CD4-positive, alpha-beta memory T cell (primary cell): ENCODE measurements around the gene ALG9. TPM values are rescaled to one million over a fixed set of nuclear protein-coding genes. Genes with fewer than 3 reads are reported as not detected.

ENCODE experiments used
- CTCF ChIA-PET: fragments of 350-600 bp; sonication (Branson Sonifier 250); formaldehyde crosslinking; loops from one replicate; lab custom pipeline; 2021; ENCODE audit warnings: inconsistent platforms; ENCODE audit not compliant: partially characterized antibody; lab: Charles Lee
- POLR2A ChIA-PET: fragments of 350-600 bp; sonication (Branson Sonifier 250); formaldehyde crosslinking; loops from one replicate; lab custom pipeline; 2021; ENCODE audit not compliant: partially characterized antibody; lab: Charles Lee
- DNase-seq, 5 donors: peaks; one replicate each; pipeline versions ENCODE4 v3.0.0 to v3.0.0-alpha.2; 2020 to 2022; ENCODE audit warnings: mixed read lengths in 1 of 5
- H3K27ac ChIP-seq: one replicate; pipeline ENCODE4 v1.7.0; 2013; ENCODE audit warnings: low read depth, low read length
- H3K27me3 ChIP-seq: 2 replicates; pipeline ENCODE4 v1.7.0; 2013; ENCODE audit warnings: mild to moderate bottlenecking, low read length, moderate library complexity; ENCODE audit not compliant: insufficient read depth
- H3K36me3 ChIP-seq: 2 replicates; pipeline ENCODE4 v1.7.0; 2013; ENCODE audit warnings: mild to moderate bottlenecking, low read length, moderate library complexity; ENCODE audit not compliant: insufficient read depth
- H3K4me1 ChIP-seq: 2 replicates; pipeline ENCODE4 v1.7.0; 2013; ENCODE audit warnings: mild to moderate bottlenecking, low read length, moderate library complexity; ENCODE audit not compliant: insufficient read depth
- H3K4me3 ChIP-seq, 2 donors: one replicate each; pipeline ENCODE4 v1.7.0; 2013; ENCODE audit warnings: low read length in 2 of 2, mild to moderate bottlenecking in 1 of 2
- H3K9me3 ChIP-seq, 2 donors: one replicate each; pipeline ENCODE4 v1.7.0; 2013; ENCODE audit warnings: low read length in 2 of 2, control low read depth in 1 of 2; ENCODE audit not compliant: control insufficient read depth in 1 of 2
- H3K27ac Mint-ChIP-seq, 7 donors: one replicate each; pipeline ENCODE4 v1.8.0; 2020 to 2021; ENCODE audit warnings: mixed read lengths in 7 of 7, mild to moderate bottlenecking in 6 of 7, inconsistent platforms in 3 of 7, moderate library complexity in 3 of 7
- H3K27me3 Mint-ChIP-seq, 2 donors: one replicate each; pipeline ENCODE4 v1.8.0; 2020 to 2021; ENCODE audit warnings: mixed read lengths in 2 of 2
- H3K36me3 Mint-ChIP-seq, 2 donors: one replicate each; pipeline ENCODE4 v1.8.0; 2020 to 2021; ENCODE audit warnings: mixed read lengths in 2 of 2, inconsistent platforms in 1 of 2, mild to moderate bottlenecking in 1 of 2
- H3K4me1 Mint-ChIP-seq, 4 donors: one replicate each; pipeline ENCODE4 v1.8.0; 2020 to 2021; ENCODE audit warnings: mixed read lengths in 4 of 4, mild to moderate bottlenecking in 1 of 4
- H3K4me3 Mint-ChIP-seq, 8 donors: one replicate each; pipeline ENCODE4 v1.8.0; 2020 to 2021; ENCODE audit warnings: mixed read lengths in 8 of 8, mild to moderate bottlenecking in 7 of 8, moderate library complexity in 6 of 8, inconsistent platforms in 3 of 8
- H3K9me3 Mint-ChIP-seq, 8 donors: one replicate each; pipeline ENCODE4 v1.8.0; 2020 to 2021; ENCODE audit warnings: mixed read lengths in 8 of 8, mild to moderate bottlenecking in 5 of 8, inconsistent platforms in 3 of 8, moderate library complexity in 1 of 8
- intact Hi-C: fragments of 100-400 bp; cut with micrococcal nuclease; formaldehyde crosslinking; loops from one replicate; pipeline ENCODE4 v1.15.1; 2023
- polyA plus RNA-seq, 2 donors: library from polyadenylated mRNA; unstranded; fragments of 300-500 nt; fragmentation: Illumina TruSeq; gene quantifications; one replicate each; pipeline ENCODE4 v1.2.3, GENCODE V29; 2021
- total RNA-seq, 2 experiments: library from RNA; stranded (reverse); gene quantifications; one replicate each; pipeline ENCODE4 v1.2.3, GENCODE V29; 2021

The ALG9 gene
- total and polyA plus RNA-seq, 4 experiments from 2014 or later = 8.6 to 28.3 (median 21.2) TPM

DNA sequence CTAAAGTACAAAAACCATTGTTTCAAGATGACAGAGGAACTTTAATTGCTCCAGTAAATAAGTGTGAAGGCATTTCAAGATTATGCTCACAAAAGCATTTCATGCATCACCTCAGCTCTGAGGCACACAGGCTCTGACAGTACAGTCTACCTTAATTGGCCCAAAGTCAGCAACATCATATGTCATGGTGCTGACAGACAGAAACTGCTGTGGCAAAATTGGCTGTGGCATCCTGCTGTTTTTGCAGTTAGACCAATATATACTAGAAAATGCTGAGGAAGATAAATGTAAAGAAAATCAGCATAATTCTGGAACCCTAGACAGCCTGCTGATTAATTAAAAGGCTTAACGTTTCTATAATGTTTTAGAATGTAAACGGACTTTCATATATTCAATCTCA is 70.2 kb downstream of the ALG9 start:
- no peaks in the 10 kb centered on the region for H3K4me1 ChIP-seq
- Mint-ChIP-seq H3K4me3 (no peak overlapping the region), H3K27ac (no peak overlapping the region), H3K4me1 (peaks cover 0 to 2% (median 0%) of the 10 kb centered on the region in 4 donors), H3K36me3 (peaks cover 64 to 70% of the 10 kb centered on the region in 2 donors), H3K9me3 (peaks cover 0 to 14% (median 2%) of the 10 kb centered on the region in 8 donors), H3K27me3 (no peaks in the 10 kb centered on the region)
- H3K36me3 ChIP-seq = peaks cover 6% of the 10 kb centered on the region
- ChIA-PET CTCF (no interaction called here), POLR2A (no interaction called here)
- H3K27ac ChIP-seq = no peak overlapping the region
- DNase-seq = no peak
- no peaks in the 10 kb centered on the region for H3K27me3 ChIP-seq
- intact Hi-C loops = no loop called here
- H3K4me3 ChIP-seq = no peak overlapping the region
- H3K9me3 ChIP-seq = no peaks in the 10 kb centered on the region

- Histone ChIP-seq H3K4me3 (no peak overlapping the region), H3K4me1 (no peaks in the 10 kb centered on the region), H3K9me3 (no peaks in the 10 kb centered on the region), H3K27ac (no peak overlapping the region), H3K36me3 (peaks cover 6% of the 10 kb centered on the region), H3K27me3 (no peaks in the 10 kb centered on the region)
- H3K9me3 Mint-ChIP-seq = peaks cover 0 to 14% (median 2%) of the 10 kb centered on the region in 8 donors
- H3K27ac Mint-ChIP-seq = no peak overlapping the region
- CTCF ChIA-PET = interaction anchor here (1.8 kb wide), 1 partner anchor 21 kb away, joined by 7 read pairs; no protein-coding TSS in a partner anchor
- peaks cover 0 to 2% (median 0%) of the 10 kb centered on the region in 4 donors for H3K4me1 Mint-ChIP-seq
- POLR2A ChIA-PET = no interaction called here
- peaks cover 50 to 58% of the 10 kb centered on the region in 2 donors for H3K36me3 Mint-ChIP-seq
- no peak overlapping the region for H3K4me3 Mint-ChIP-seq
- no peak for DNase-seq
- intact Hi-C loops = no loop called here
- H3K27me3 Mint-ChIP-seq = no peaks in the 10 kb centered on the region
Observed at GRCh38 chr11:111798279-111798678, 73.1 kb downstream of the ALG9 start.

DNA sequence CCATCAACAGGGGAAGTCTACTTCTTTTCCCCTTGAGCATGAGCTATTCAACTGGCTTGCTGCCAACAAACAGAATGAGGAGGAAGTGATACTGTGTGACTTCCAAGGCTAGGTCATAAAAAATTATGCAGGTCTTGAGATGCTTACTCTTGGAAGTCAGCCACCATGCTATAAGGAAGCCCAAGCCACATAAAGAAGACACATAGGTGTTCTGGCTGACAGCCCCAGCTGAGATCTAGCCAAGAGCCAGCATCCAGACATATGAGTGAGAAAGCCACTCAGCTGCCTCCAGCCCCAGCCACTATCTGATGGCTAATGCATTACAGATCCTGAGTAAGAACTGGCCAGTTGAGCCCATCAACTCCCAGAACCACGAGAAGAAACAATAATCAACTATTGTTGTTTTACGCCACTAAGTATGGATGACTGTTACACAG is 74.2 kb downstream of the ALG9 start:
- H3K36me3 Mint-ChIP-seq = peaks cover 44 to 49% of the 10 kb centered on the region in 2 donors
- Histone ChIP-seq H3K4me1 (no peaks in the 10 kb centered on the region), H3K27me3 (no peaks in the 10 kb centered on the region), H3K4me3 (no peak overlapping the region), H3K36me3 (no peaks in the 10 kb centered on the region), H3K9me3 (no peaks in the 10 kb centered on the region), H3K27ac (no peak overlapping the region)
- no peak overlapping the region for H3K27ac Mint-ChIP-seq
- DNase-seq = no peak
- intact Hi-C loops = no loop called here
- POLR2A ChIA-PET = no interaction called here
- H3K4me3 Mint-ChIP-seq = no peak overlapping the region
- H3K9me3 Mint-ChIP-seq = peaks cover 0 to 14% (median 2%) of the 10 kb centered on the region in 8 donors
- peaks cover 0 to 2% (median 0%) of the 10 kb centered on the region in 4 donors for H3K4me1 Mint-ChIP-seq
- CTCF ChIA-PET = interaction anchor here (1.7 to 1.8 kb wide), 2 partner anchors 20 to 210 kb away, joined by 4 to 7 read pairs; no protein-coding TSS in a partner anchor
- no peaks in the 10 kb centered on the region for H3K27me3 Mint-ChIP-seq

GRCh38 chr11:111796696-111797095 is 74.7 kb downstream of the ALG9 start:
- Mint-ChIP-seq H3K36me3 (peaks cover 40 to 44% of the 10 kb centered on the region in 2 donors), H3K27me3 (no peaks in the 10 kb centered on the region), H3K4me3 (no peak overlapping the region), H3K27ac (no peak overlapping the region), H3K4me1 (peaks cover 0 to 2% (median 0%) of the 10 kb centered on the region in 4 donors), H3K9me3 (peaks cover 0 to 14% (median 2%) of the 10 kb centered on the region in 8 donors)
- Histone ChIP-seq H3K4me1 (no peaks in the 10 kb centered on the region), H3K4me3 (no peak overlapping the region), H3K27me3 (no peaks in the 10 kb centered on the region), H3K9me3 (no peaks in the 10 kb centered on the region), H3K36me3 (no peaks in the 10 kb centered on the region), H3K27ac (no peak overlapping the region)
- POLR2A ChIA-PET = no interaction called here
- DNase-seq = no peak
- CTCF ChIA-PET = interaction anchor here (1.0 to 1.8 kb wide), 3 partner anchors 20 to 210 kb away, joined by 3 to 7 read pairs (median 4); no protein-coding TSS in a partner anchor
- intact Hi-C loops = no loop called here

DNA sequence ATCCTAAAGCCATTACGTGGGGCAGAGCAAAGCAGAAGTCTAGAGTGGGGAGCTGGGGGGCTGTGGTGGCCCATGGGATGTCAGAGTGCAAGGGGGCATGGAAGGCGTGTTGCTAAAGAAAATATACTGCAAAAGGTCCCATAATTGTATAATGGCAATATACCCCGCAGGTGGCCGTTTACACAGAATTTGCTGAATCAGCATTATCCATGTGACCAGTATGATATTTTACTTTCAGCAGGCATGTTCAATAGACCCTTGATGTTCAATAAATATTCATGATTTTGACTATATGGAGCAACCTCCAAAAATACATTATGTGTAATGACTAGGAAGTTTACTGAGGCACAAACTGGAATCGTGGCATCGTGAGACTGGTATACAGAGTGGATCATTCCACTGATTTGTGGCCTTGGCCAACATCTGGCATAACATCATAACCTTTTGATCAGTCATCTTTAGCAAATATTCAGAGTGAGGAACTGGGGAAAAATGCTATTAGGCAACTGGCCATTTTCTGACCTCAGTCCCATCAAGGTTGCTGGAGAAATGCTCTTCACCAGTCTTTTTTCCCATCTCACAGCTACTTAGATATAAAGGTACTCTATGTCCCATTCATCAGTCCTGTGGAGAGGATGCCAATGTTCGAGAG is 75.9 kb downstream of the ALG9 start:
- DNase-seq = no peak
- Mint-ChIP-seq H3K27me3 (no peaks in the 10 kb centered on the region), H3K27ac (no peak overlapping the region), H3K9me3 (peaks cover 0 to 14% (median 2%) of the 10 kb centered on the region in 8 donors), H3K4me3 (no peak overlapping the region), H3K4me1 (peaks cover 0 to 2% (median 0%) of the 10 kb centered on the region in 4 donors), H3K36me3 (peaks cover 36 to 45% of the 10 kb centered on the region in 2 donors)
- Histone ChIP-seq H3K4me1 (no peaks in the 10 kb centered on the region), H3K4me3 (no peak overlapping the region), H3K27ac (no peak overlapping the region), H3K36me3 (no peaks in the 10 kb centered on the region), H3K9me3 (no peaks in the 10 kb centered on the region), H3K27me3 (no peaks in the 10 kb centered on the region)
- ChIA-PET POLR2A (interaction anchor here (0.6 kb wide), 1 partner anchor 196 kb away, joined by 3 read pairs; no protein-coding TSS in a partner anchor), CTCF (interaction anchor here (1.0 to 2.7 kb wide), 2 partner anchors 18 to 47 kb away, joined by 3 to 9 read pairs; no protein-coding TSS in a partner anchor)
- intact Hi-C loops = no loop called here

- no peaks in the 10 kb centered on the region for H3K27me3 Mint-ChIP-seq
- H3K36me3 Mint-ChIP-seq = peaks cover 25 to 36% of the 10 kb centered on the region in 2 donors
- intact Hi-C loops = no loop called here
- no peak overlapping the region for H3K4me3 Mint-ChIP-seq
- Histone ChIP-seq H3K36me3 (no peaks in the 10 kb centered on the region), H3K27me3 (no peaks in the 10 kb centered on the region), H3K4me3 (no peak overlapping the region), H3K4me1 (no peaks in the 10 kb centered on the region), H3K27ac (no peak overlapping the region), H3K9me3 (no peaks in the 10 kb centered on the region)
- POLR2A ChIA-PET = no interaction called here
- H3K27ac Mint-ChIP-seq = no peak overlapping the region
- H3K9me3 Mint-ChIP-seq = peaks cover 0 to 14% (median 2%) of the 10 kb centered on the region in 8 donors
- CTCF ChIA-PET = interaction anchor here (0.7 to 2.7 kb wide), 2 partner anchors 17 to 211 kb away, joined by 3 to 9 read pairs; no protein-coding TSS in a partner anchor
- no peak for DNase-seq
- no peaks in the 10 kb centered on the region for H3K4me1 Mint-ChIP-seq
Observed at GRCh38 chr11:111793863-111794262, 77.5 kb downstream of the ALG9 start.

GRCh38 chr11:111792955-111793500 is 78.4 kb downstream of the ALG9 start:
- Mint-ChIP-seq H3K27me3 (no peaks in the 10 kb centered on the region), H3K4me1 (no peaks in the 10 kb centered on the region), H3K4me3 (no peak overlapping the region), H3K9me3 (peaks cover 0 to 9% (median 2%) of the 10 kb centered on the region in 8 donors), H3K36me3 (peaks cover 17 to 34% of the 10 kb centered on the region in 2 donors), H3K27ac (peak overlapping the region in 1 of 7 donors; percentile 4)
- H3K9me3 ChIP-seq = no peaks in the 10 kb centered on the region
- peaks cover 3% of the 10 kb centered on the region for H3K36me3 ChIP-seq
- H3K27ac ChIP-seq = no peak overlapping the region
- POLR2A ChIA-PET = interaction anchor here (0.6 kb wide), 1 partner anchor 196 kb away, joined by 3 read pairs; no protein-coding TSS in a partner anchor
- intact Hi-C loops = no loop called here
- H3K4me1 ChIP-seq = no peaks in the 10 kb centered on the region
- no peak for DNase-seq
- H3K4me3 ChIP-seq = no peak overlapping the region
- CTCF ChIA-PET = interaction anchor here (0.6 to 1.7 kb wide), 4 partner anchors 16 to 211 kb away, joined by 3 to 5 read pairs (median 3); no protein-coding TSS in a partner anchor
- no peaks in the 10 kb centered on the region for H3K27me3 ChIP-seq
